Endothelial cell of umbilical vein (primary cell): ENCODE measurements around the gene MEI1. TPM values are rescaled to one million over a fixed set of nuclear protein-coding genes. Genes with fewer than 3 reads are reported as not detected.

Experiments
- BruUV-seq: library from RNA; stranded (reverse); fragments of 400-500 nt; replicated peaks from 2 replicates; lab custom pipeline; 2021; lab: Mats Ljungman, UMichigan
- CTCF ChIA-PET: fragments of 300-600, 350-600 bp; sonication (Branson Sonifier 250); formaldehyde crosslinking; loops from one replicate; lab custom pipeline; 2021; ENCODE audit warnings: antibody characterized with exemption, inconsistent platforms; lab: Charles Lee
- POLR2A ChIA-PET: fragments of 300-600, 350-600 bp; sonication (Branson Sonifier 250); formaldehyde crosslinking; loops from one replicate; lab custom pipeline; 2021; ENCODE audit warnings: antibody characterized with exemption, inconsistent platforms; lab: Charles Lee
- DNase-seq: peaks from one replicate; pipeline ENCODE4 v3.0.0-alpha.2; 2011; ENCODE audit warnings: low read depth, low spot score
- FAIRE-seq: peaks from 2 replicates; lab custom pipeline; 2011; peaks lifted over from hg19 to GRCh38; lab: Jason Lieb, UNC
- H2AFZ ChIP-seq: 2 replicates; pipeline ENCODE4 v1.6.0; 2012; ENCODE audit warnings: low read depth, low read length, control low read depth, inconsistent platforms
- H3K27ac ChIP-seq: 2 replicates; pipeline ENCODE4 v1.5.1; 2011; ENCODE audit warnings: low read depth, mild to moderate bottlenecking, control low read depth, low read length, moderate library complexity; ENCODE audit not compliant: insufficient read depth
- H3K27me3 ChIP-seq, 2 experiments: 2 replicates each; pipeline versions ENCODE4 v1.6.0 to v1.6.1; 2011; ENCODE audit warnings: low read length in 2 of 2, mixed read lengths in 1 of 2; ENCODE audit not compliant: control insufficient read depth in 2 of 2, insufficient read depth in 2 of 2
- H3K36me3 ChIP-seq, 2 experiments: 2 replicates in 1 of 2; 3 replicates in 1 of 2; pipeline ENCODE4 v1.5.1; 2011; ENCODE audit warnings: low read length in 2 of 2, mild to moderate bottlenecking in 1 of 2, moderate library complexity in 1 of 2; ENCODE audit not compliant: control insufficient read depth in 2 of 2, insufficient read depth in 2 of 2; ENCODE audit errors: extremely low read depth in 1 of 2
- H3K4me1 ChIP-seq: 3 replicates; pipeline ENCODE4 v1.5.1; 2011; ENCODE audit warnings: mild to moderate bottlenecking, low read length; ENCODE audit not compliant: control insufficient read depth, insufficient read depth; ENCODE audit errors: extremely low read depth
- H3K4me2 ChIP-seq: 2 replicates; pipeline ENCODE4 v1.6.1; 2011; ENCODE audit warnings: low read length, control low read depth, mixed read lengths; ENCODE audit not compliant: insufficient read depth
- H3K4me3 ChIP-seq, 3 experiments: fragments of 200-600 bp in 1 of 3; sonication (generic), shearing (Covaris generic) in 1 of 3; replicated peaks in 1 of 3; 2 replicates each; pipeline ENCODE4 v1.5.1; 2011 to 2016; ENCODE audit warnings: control low read depth in 3 of 3, low read length in 3 of 3, mild to moderate bottlenecking in 2 of 3, inconsistent platforms in 1 of 3, low read depth in 1 of 3, moderate library complexity in 1 of 3; ENCODE audit not compliant: insufficient read depth in 1 of 3
- H3K79me2 ChIP-seq: 2 replicates; pipeline ENCODE4 v1.6.0; 2012; ENCODE audit warnings: low read length, inconsistent platforms; ENCODE audit not compliant: control insufficient read depth, insufficient read depth
- H3K9ac ChIP-seq: replicated peaks from 2 replicates; pipeline ENCODE3; 2011; ENCODE audit warnings: low read length, control low read depth; ENCODE audit not compliant: insufficient read depth; ENCODE audit errors: extremely low read depth
- H3K9me1 ChIP-seq: replicated peaks from 3 replicates; pipeline ENCODE4 v1.6.0; 2011; ENCODE audit warnings: mild to moderate bottlenecking, low read length; ENCODE audit not compliant: control insufficient read depth, insufficient read depth; ENCODE audit errors: extremely low read depth
- H3K9me3 ChIP-seq: replicated peaks from 2 replicates; pipeline ENCODE4 v1.5.1; 2012; ENCODE audit warnings: low read length, inconsistent platforms; ENCODE audit not compliant: control insufficient read depth, insufficient read depth
- H4K20me1 ChIP-seq: replicated peaks from 2 replicates; pipeline ENCODE3; 2011; ENCODE audit warnings: mild to moderate bottlenecking, low read length; ENCODE audit not compliant: control insufficient read depth, insufficient read depth; ENCODE audit errors: extremely low read depth
- EZH2 ChIP-seq: IDR thresholded peaks from 2 replicates; pipeline ENCODE4 v1.6.1; 2012; ENCODE audit warnings: borderline replicate concordance, low read depth, mild to moderate bottlenecking, moderate library complexity, low read length, inconsistent platforms; ENCODE audit not compliant: severe bottlenecking
- FOS ChIP-seq: IDR thresholded peaks from 2 replicates; pipeline ENCODE4 v1.6.1; 2011; ENCODE audit warnings: mild to moderate bottlenecking, low read length, moderate library complexity, borderline replicate concordance; ENCODE audit not compliant: insufficient read depth
- GATA2 ChIP-seq: IDR thresholded peaks from 2 replicates; pipeline ENCODE4 v1.7.0; 2011; ENCODE audit warnings: low read depth, mild to moderate bottlenecking, moderate library complexity, mixed read lengths, low read length; ENCODE audit not compliant: insufficient read length, insufficient read depth
- JUN ChIP-seq: IDR thresholded peaks from 2 replicates; pipeline ENCODE4 v1.6.1; 2011; ENCODE audit warnings: borderline replicate concordance, low read depth; ENCODE audit not compliant: insufficient read length, insufficient read depth
- MAX ChIP-seq: IDR thresholded peaks from 2 replicates; pipeline ENCODE4 v1.6.1; 2011; ENCODE audit not compliant: insufficient read depth, insufficient read length
- MYC ChIP-seq: IDR thresholded peaks from one replicate; pipeline ENCODE4 v1.6.1; 2011; ENCODE audit warnings: mild to moderate bottlenecking, low read depth, low read length
- POLR2A ChIP-seq: IDR thresholded peaks from 2 replicates; pipeline ENCODE4 v1.6.1; 2012; ENCODE audit warnings: low read depth, mild to moderate bottlenecking, control low read depth, low read length
- POLR2AphosphoS5 ChIP-seq: IDR thresholded peaks from 2 replicates; pipeline ENCODE4 v1.6.1; 2012; ENCODE audit warnings: low read depth, mild to moderate bottlenecking, control low read depth, low read length, moderate library complexity; ENCODE audit not compliant: insufficient read depth
- dilution Hi-C: fragments of 300-500 bp; cut with MboI; formaldehyde crosslinking; loops from one replicate; pipeline ENCODE4 v1.15.0; 2019; ENCODE audit warnings: low sequenced_read_pairs; ENCODE audit not compliant: extremely low pct_ligation_motif_present
- intact Hi-C: fragments of 100-400 bp; cut with micrococcal nuclease; formaldehyde crosslinking; loops from one replicate; pipeline ENCODE4 v1.10.0; 2022
- polyA plus RNA-seq, 4 experiments: library from polyadenylated mRNA; depleted of rRNA in 3 of 4; stranded (reverse) in 3 of 4; unstranded in 1 of 4; fragments of >200 nt; gene quantifications; 2 replicates each; pipeline versions ENCODE4 v1.2.1 to v1.2.3, GENCODE V29; 2011 to 2012; ENCODE audit warnings: missing spikeins in 1 of 4
- total RNA-seq: library from RNA; stranded (reverse); gene quantifications from 2 replicates; pipeline ENCODE4 v1.2.3, GENCODE V29; 2021
- TF ChIP-seq, protein P1 (sequence below), 2 donors: IDR thresholded peaks; 1 replicate in 1 of 2; 2 replicates in 1 of 2; pipeline ENCODE4 v1.5.1; 2011; ENCODE audit warnings: low read length in 2 of 2, mild to moderate bottlenecking in 2 of 2, moderate library complexity in 2 of 2, control low read depth in 1 of 2, inconsistent platforms in 1 of 2, low read depth in 1 of 2; ENCODE audit not compliant: insufficient read depth in 1 of 2; ENCODE audit errors: extremely low read depth in 1 of 2

The MEI1 gene
- total and polyA plus RNA-seq, 2 donors (not counting 3 experiments of a cell fraction or from before 2014, with no cell fraction given): 1.5 to 1.9 TPM

GRCh38 chr22:41745968-41746367 lies 46.7 kb downstream of the MEI1 start:
- POLR2A ChIA-PET: no interaction called here
- BruUV-seq: no TSS peak
- TF ChIP-seq POLR2A: no peak
- no peak for TF ChIP-seq EZH2
- TF ChIP-seq FOS: no peak
- no peak for TF ChIP-seq MAX
- TF ChIP-seq, protein P1, sequence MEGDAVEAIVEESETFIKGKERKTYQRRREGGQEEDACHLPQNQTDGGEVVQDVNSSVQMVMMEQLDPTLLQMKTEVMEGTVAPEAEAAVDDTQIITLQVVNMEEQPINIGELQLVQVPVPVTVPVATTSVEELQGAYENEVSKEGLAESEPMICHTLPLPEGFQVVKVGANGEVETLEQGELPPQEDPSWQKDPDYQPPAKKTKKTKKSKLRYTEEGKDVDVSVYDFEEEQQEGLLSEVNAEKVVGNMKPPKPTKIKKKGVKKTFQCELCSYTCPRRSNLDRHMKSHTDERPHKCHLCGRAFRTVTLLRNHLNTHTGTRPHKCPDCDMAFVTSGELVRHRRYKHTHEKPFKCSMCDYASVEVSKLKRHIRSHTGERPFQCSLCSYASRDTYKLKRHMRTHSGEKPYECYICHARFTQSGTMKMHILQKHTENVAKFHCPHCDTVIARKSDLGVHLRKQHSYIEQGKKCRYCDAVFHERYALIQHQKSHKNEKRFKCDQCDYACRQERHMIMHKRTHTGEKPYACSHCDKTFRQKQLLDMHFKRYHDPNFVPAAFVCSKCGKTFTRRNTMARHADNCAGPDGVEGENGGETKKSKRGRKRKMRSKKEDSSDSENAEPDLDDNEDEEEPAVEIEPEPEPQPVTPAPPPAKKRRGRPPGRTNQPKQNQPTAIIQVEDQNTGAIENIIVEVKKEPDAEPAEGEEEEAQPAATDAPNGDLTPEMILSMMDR (IDR thresholded peaks at IDR 0.05; ENCODE audit: extremely low read depth in 1 of 2, insufficient read depth in 1 of 2, low read depth in 1 of 2, low read length in 2 of 2): no peak
- no peak for TF ChIP-seq JUN
- no peak for TF ChIP-seq POLR2AphosphoS5
- TF ChIP-seq GATA2: no peak
- TF ChIP-seq MYC: no peak
- intact Hi-C loops: loop anchor here (1.0 kb wide), 3 partner anchors 49 to 195 kb away; no protein-coding TSS in a partner anchor
- CTCF ChIA-PET: interaction anchor here (1.0 to 4.1 kb wide), 23 partner anchors 9 to 345 kb away, joined by 3 to 81 read pairs (median 11); partner anchors contain the start of genes CCDC134, MEI1 and TNFRSF13C
- no peak for DNase-seq
- Histone ChIP-seq H3K79me2 (no peaks in the 10 kb centered on the region), H3K27ac (no peak overlapping the region), H3K4me2 (no peak overlapping the region), H3K9ac (no peak overlapping the region), H4K20me1 (no peaks in the 10 kb centered on the region), H3K36me3 (no peaks in the 10 kb centered on the region), H3K9me1 (no peaks in the 10 kb centered on the region), H2AFZ (no peak overlapping the region), H3K9me3 (no peaks in the 10 kb centered on the region), H3K4me3 (no peak overlapping the region), H3K4me1 (no peaks in the 10 kb centered on the region), H3K27me3 (peaks cover 16 to 23% of the 10 kb centered on the region in 2 experiments)
- dilution Hi-C loops: no loop called here
- FAIRE-seq: no peak
